GM18507 (cell line): Measurements from ENCODE around the gene REX1BD.
"Not testable (repeated sequence)": the region's sequence is repeated elsewhere in the genome, so short reads cannot be mapped to it uniquely, and the experiment has no call there.

Experiments used
- DNase-seq: peaks from one replicate; pipeline ENCODE4 v3.0.0; 2011; ENCODE audit warnings: low read depth; ENCODE audit not compliant: insufficient read length; ENCODE audit errors: extremely low spot score
- FAIRE-seq: peaks from 2 replicates; lab custom pipeline; 2011; peaks lifted over from hg19 to GRCh38; lab: Jason Lieb, UNC

Gene REX1BD

DNA sequence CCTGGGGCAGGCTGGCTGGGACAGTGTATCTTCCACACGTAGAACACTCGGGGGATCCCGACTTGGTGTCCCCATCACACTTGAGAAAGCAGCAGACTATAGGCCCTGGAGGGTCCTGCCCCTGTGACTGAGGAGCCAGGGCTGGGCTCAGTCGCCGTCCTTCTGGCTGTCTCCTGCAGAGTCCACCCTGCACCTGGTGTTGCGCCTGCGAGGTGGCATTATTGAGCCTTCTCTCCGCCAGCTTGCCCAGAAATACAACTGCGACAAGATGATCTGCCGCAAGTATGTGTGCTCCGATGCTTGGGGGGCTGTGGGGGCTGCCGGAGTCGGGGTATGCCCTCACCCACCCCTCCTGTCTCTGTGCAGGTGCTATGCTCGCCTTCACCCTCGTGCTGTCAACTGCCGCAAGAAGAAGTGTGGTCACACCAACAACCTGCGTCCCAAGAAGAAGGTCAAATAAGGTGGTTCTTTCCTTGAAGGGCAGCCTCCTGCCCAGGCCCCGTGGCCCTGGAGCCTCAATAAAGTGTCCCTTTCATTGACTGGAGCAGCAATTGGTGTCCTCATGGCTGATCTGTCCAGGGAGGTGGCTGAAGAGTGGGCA, 13.8 kb upstream of the REX1BD start:
- DNase-seq: no peak
- FAIRE-seq: no peak

DNA sequence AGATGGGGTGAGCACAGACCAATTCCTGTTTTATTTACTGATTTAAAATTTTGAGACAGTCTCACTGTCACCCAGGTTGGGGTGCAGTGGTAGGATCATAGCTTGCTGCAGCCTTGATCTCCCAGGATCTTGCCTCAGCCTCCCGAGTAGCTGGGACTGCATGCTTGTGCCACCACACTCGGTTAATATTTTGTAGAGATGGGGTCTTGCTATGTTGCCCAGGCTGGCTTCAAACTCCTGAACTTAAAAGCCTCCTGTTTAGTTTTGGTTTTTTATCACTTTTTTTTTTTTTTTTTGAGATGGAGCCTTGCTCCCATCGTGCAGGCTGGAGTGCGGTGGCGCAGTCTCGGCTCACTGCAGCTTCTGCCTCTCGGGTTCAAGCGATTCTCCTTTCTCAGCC, 12.2 kb upstream of the REX1BD start:
- no peak for FAIRE-seq

GRCh38 chr19:18577365-18577914, 11.2 kb upstream of the REX1BD start:
- no peak for FAIRE-seq

More for the DNA sequence above, 12.2 kb upstream of the REX1BD start:
- no peak for DNase-seq

DNA sequence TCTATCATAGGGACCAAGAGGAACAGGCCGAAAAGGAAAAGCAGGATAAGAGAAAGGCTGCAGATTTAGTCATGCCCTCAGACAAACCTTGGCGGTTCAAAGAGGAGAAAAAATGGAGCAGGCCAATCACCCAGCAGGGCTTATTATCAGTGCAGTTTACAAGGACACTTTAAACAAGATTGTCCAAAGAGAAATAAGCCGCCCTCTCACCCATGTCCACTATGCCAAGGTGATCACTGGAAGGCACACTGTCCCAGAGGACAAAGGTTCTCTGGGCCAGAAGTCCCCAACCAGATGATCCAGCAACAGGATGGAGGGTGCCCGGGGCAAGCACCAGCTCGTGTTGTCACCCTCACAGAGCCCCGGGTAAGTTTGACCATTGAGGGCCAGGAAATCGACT, 8.3 kb upstream of the REX1BD start:
- DNase-seq (no peak), FAIRE-seq (no peak)

More at GRCh38 chr19:18577365-18577914, 11.2 kb upstream of the REX1BD start:
- no peak for DNase-seq

DNA sequence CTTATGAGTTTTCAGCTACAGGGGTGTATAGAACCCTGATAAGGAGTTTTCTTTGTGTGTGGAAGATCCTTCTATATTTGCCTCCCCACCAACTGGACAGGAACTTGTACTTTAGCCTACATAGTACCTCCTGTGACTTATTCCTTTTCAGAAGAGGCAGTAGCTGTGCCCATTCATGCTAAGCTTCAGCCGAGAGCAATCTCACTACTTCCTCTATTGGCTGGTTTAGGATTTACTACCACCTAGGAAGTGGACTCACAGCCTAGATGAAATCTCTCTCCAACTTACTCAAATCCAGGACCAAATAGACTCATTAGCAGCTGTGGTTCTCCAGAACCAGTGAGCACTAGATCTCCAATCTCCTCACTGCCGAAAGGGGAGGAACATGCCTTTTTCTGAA, 2.3 kb upstream of the REX1BD start:
- DNase-seq: no peak
- no peak for FAIRE-seq

GRCh38 chr19:18587561-18587960, 1.0 kb upstream of the REX1BD start:
- no peak for FAIRE-seq

DNA sequence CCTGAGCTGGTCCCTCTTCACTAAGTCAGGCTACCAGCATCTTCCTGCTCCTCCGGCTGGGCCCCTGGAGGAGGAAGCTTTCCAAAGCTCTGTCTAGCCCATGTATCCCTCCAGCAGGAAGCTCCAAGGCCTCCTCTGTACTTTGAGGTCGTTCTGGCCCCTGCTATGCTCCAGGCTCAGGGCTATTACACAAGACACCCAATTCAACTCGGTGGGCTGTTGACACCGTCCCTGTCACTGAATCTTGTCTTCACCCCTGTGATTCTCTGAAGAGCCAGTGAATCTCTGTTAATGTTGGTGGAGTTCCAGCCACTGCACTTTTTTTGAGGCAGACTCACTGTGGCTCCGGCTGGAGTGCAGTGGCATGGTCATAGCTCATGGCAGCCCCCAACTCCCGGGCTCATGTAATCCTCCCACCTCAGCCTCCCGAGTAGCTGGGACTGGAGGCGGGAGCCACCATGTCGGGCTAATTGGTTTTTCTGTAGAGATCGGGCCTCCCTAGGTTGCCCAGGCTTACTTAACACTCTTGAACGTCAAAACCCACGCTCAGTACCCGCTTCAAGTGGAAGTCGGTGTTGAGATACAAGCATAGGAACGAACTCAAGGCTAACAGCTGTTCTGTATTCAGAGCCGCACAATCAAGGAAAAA, 512 bp upstream of the REX1BD start:
- FAIRE-seq: no peak
- DNase-seq: no peak

More at GRCh38 chr19:18587561-18587960, 1.0 kb upstream of the REX1BD start:
- DNase-seq: no peak

DNA sequence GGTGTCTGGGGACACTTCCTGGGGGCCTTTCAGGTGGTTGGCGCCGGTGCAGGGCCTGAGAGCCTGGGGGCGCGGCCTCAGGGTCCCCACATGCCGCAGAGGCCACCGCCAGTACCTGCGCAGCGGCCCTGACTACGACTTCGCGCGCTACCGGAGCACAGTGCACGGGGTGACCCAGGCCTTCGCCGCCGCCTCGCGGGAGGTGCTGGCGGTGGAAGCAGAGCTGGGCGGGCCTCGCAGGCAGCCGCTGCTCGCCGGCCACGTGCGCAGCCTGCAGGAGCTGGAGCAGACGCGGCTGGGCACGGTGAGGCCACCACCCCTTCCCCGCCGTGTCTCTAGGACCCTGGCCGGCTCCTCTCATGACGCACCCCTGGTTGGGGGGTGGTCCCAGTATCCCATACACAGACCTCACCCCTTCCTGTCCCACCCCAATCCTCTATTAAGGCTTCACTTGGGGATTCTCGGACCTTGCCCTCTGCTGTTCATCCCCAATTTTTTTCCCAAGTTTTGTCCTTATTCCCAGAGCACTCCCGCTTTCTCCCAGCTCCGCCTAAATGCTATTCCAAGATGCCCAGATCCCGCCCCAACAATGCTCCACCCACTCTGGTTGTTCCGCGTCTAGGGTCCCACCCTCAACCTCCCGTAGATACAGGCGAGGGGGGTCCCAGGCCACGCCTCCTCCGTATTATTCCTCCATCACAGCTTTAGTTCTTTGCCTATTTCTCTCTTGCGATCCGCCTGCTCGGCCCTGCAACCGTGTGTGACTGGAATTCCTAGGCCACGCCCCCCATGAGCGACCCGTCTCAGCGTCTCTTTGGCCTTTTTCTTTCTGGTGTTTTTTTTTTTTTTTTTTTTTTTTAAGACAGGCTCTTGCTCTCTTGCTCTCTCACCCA, 1.0 kb downstream of the REX1BD start:
- FAIRE-seq (peak; percentile 54), DNase-seq (no peak)

- DNase-seq: no peak
- no peak for FAIRE-seq
Measured at GRCh38 chr19:18590273-18591272, 2.0 kb downstream of the REX1BD start.

- DNase-seq (no peak), FAIRE-seq (no peak)
Measured at GRCh38 chr19:18591735-18592385, 3.3 kb downstream of the REX1BD start.

DNA sequence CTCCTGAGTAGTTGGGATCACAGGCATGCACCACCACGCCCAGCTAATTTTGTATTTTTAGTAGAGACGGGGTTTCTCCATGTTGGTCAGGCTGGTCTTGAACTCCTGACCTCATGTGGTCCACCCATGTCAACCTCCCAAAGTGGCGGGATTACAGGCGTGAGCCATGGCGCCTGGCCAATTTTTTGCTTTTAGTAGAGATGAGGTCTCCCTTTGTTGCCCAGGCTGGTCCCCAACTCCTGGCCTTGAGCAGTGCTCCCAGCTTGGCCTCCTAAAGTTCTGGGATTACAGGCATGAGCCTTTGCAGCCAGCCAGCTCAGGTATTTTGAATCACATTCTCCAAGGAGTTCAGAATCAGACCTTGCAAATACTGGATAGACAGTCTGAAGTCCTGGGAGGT, 4.1 kb downstream of the REX1BD start:
- DNase-seq, FAIRE-seq: not testable (repeated sequence)

DNA sequence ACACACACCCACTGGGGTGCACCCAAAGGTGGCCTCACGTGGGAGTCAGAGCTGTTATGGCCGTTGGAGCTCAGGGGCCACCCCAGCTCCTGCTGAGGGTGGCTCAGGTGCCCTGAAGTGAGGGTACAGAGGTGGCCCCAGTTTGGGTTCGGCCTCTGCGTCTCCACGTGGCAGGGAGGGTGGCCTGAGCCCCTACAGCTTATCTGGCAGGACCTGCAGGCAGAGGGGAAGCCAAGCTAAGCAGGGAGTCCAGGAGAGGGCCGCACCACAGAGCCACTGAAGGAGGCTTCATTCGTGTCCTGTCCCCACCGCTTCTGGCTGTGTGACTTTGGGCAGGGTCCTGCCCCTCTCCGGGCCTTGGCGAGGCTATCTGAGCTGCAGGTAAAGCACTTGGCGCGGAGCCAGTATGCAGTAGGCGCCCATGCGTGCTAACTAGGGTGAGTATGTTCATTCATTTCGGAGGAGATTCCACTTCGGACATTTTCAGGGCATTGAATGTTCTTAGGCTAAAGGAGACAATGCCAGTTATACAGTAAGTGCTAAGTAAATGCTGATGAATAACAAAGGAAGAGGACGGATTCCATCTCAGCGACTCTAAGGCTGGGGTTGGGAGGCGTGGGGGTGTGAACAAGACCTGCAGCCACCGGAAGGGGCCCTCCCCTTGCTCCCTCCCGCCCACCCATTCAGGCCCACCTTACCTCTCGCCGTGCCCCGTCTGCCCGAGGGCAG, 4.9 kb downstream of the REX1BD start:
- no peak for DNase-seq

DNA sequence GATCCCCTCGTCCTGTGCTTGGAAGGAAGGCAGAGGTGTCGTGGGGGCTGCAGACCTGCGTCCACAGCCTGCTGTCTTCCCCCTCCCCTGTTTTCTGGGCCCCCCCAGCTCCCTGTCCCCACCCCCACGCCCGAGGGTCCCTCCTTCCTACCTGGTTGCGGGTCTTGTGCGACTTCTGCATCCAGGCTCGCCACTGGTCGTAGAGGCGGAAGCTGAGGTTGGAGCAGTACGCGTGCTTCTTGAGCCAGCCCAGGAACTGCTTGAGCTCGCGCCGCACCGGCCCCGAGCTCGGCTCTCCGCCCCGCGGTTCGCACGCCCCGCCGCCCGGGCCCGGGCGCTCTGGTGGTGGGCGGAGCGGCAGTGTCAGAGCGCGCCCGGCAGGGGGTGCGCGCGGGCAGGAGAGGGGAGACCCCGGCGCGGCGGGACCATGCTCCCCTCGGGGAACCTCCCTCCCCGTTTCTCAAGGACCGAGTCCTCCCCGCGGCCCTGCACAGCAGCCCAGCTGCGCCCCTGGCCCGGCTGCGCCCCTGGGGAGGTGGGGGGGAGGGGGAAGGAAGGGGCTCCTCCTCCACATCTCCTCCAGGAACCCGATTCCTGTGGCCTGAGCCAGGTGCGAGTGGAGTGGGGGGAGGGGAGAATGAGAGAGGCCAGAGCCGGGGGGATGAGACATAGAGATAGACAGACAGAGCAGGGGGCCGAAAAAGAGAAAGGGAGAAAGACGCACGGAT, 5.7 kb downstream of the REX1BD start:
- FAIRE-seq: peak; percentile 71
- DNase-seq: peak; percentile 86

More for the DNA sequence above, 4.9 kb downstream of the REX1BD start:
- no peak for FAIRE-seq

DNA sequence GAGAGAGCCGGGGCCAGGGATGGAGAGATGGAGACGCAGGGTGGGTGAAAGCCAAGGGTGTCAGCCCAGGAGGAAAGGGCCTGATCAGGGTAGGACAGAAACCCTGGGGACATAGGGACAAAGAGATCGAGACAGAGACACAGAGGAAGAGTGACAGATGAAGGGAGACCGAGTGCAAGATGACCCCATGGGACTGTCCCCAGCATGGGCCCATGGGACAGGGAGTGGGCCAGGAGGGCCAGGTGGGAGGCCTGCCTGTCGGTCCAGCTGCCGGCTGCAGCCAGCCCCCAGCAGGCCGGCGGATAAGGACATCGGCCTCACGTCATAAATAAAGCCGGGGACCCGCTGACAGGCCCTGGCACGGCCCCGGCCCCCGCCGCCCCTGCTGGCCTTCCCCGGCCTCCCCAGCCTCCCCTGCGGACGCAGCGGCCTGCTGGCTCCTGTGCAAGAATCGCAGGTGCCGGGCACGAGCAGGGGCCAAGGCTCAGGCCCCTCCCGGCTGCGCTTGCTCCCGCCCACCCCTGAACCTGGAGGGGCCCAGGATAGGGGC, 6.3 kb downstream of the REX1BD start:
- FAIRE-seq (no peak), DNase-seq (no peak)

DNA sequence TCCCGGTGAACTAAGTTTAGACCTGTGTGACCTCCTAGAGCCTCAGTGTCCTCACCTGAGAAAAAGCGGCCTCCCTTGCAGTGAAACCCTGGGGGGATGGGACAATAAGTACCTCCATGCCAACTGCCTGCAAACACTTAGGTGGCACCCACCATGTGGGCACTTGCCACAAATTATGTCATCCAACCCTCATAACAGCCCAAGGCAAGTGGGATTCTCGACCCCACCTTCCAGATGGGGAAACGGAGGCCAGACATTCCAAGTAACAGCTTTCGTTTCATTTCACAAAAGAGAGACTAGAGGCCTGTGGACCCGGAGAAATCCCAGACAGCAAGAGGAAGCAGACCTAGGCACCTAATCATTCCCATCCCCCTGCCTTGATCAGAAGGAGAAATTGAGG, 6.9 kb downstream of the REX1BD start:
- FAIRE-seq (no peak), DNase-seq (no peak)

- DNase-seq (no peak), FAIRE-seq (no peak)
Measured at GRCh38 chr19:18596752-18597157, 8.2 kb downstream of the REX1BD start.
